CD4-positive, alpha-beta T cell (primary cell): ENCODE results near the gene DYNLT1. TPM values are rescaled to one million over a fixed set of nuclear protein-coding genes. Genes with fewer than 3 reads are reported as not detected.
A peak's percentile ranks its signal among the peaks of the same experiment; 100 is the strongest.

Experiments
- ATAC-seq: fragments of 200-7000 bp; cut with Tn5 transposase; one replicate; pipeline ENCODE4 v1.10.0; 2022; ENCODE audit warnings: mild to moderate bottlenecking; ENCODE audit not compliant: poor library complexity
- CTCF ChIA-PET: fragments of 350-600 bp; sonication (Branson Sonifier 250); formaldehyde crosslinking; loops from one replicate; lab custom pipeline; 2021; ENCODE audit warnings: antibody characterized with exemption, inconsistent platforms; lab: Charles Lee
- POLR2A ChIA-PET: fragments of 350-600 bp; sonication (Branson Sonifier 250); formaldehyde crosslinking; loops from one replicate; lab custom pipeline; 2021; ENCODE audit warnings: antibody characterized with exemption, inconsistent platforms; lab: Charles Lee
- DNase-seq, 14 experiments: peaks; one replicate each; pipeline ENCODE4 v3.0.0-alpha.2; 2013 to 2020; ENCODE audit warnings: mixed read lengths in 2 of 14
- H3K27ac ChIP-seq, 2 donors: one replicate each; pipeline versions ENCODE4 v1.5.1 to v1.7.0; 2013; ENCODE audit warnings: low read length in 2 of 2, low read depth in 1 of 2, mild to moderate bottlenecking in 1 of 2
- H3K27me3 ChIP-seq, 2 experiments: 1 replicate in 1 of 2; 2 replicates in 1 of 2; pipeline versions ENCODE4 v1.6.1 to v1.7.0; 2013; ENCODE audit warnings: low read length in 2 of 2, control low read depth in 1 of 2, mild to moderate bottlenecking in 1 of 2, moderate library complexity in 1 of 2; ENCODE audit not compliant: insufficient read depth in 2 of 2, control insufficient read depth in 1 of 2
- H3K36me3 ChIP-seq: one replicate; pipeline ENCODE4 v1.6.1; 2013; ENCODE audit warnings: low read length, control low read depth; ENCODE audit not compliant: insufficient read depth
- H3K4me1 ChIP-seq: one replicate; pipeline ENCODE4 v1.6.1; 2013; ENCODE audit warnings: low read length, control low read depth; ENCODE audit not compliant: insufficient read depth
- H3K4me3 ChIP-seq: one replicate; pipeline ENCODE4 v1.5.1; 2013; ENCODE audit warnings: mild to moderate bottlenecking, low read length, moderate library complexity
- H3K9me3 ChIP-seq, 2 experiments: 1 replicate in 1 of 2; 2 replicates in 1 of 2; pipeline versions ENCODE4 v1.6.1 to v1.7.0; 2013; ENCODE audit warnings: low read length in 2 of 2, mild to moderate bottlenecking in 2 of 2, control low read depth in 1 of 2, moderate library complexity in 1 of 2; ENCODE audit not compliant: control insufficient read depth in 1 of 2, insufficient read depth in 1 of 2
- H3K27ac Mint-ChIP-seq: one replicate; pipeline ENCODE4 v1.8.0; 2020; ENCODE audit warnings: mixed read lengths
- H3K27me3 Mint-ChIP-seq: one replicate; pipeline ENCODE4 v1.8.0; 2021; ENCODE audit warnings: mixed read lengths
- H3K36me3 Mint-ChIP-seq: one replicate; pipeline ENCODE4 v1.8.0; 2021; ENCODE audit warnings: low read depth, mixed read lengths
- H3K4me1 Mint-ChIP-seq: one replicate; pipeline ENCODE4 v1.8.0; 2021; ENCODE audit warnings: low read depth, mixed read lengths
- H3K4me3 Mint-ChIP-seq: one replicate; pipeline ENCODE4 v1.8.0; 2020; ENCODE audit warnings: mild to moderate bottlenecking, mixed read lengths
- H3K9me3 Mint-ChIP-seq: one replicate; pipeline ENCODE4 v1.8.0; 2020; ENCODE audit warnings: mixed read lengths
- CTCF ChIP-seq: fragments of 200-600 bp; IDR thresholded peaks from one replicate; pipeline ENCODE4 v1.8.0; 2022; ENCODE audit warnings: antibody characterized with exemption, mild to moderate bottlenecking
- intact Hi-C, 2 experiments: fragments of 100-400 bp; cut with DNase I in 1 of 2; cut with micrococcal nuclease in 1 of 2; formaldehyde crosslinking; loops; one replicate each; pipeline versions ENCODE4 v1.15.1 to v1.9.0; 2023 to 2025; cut with DNase I, micrococcal nuclease
- total RNA-seq, 174 experiments: library from RNA in 2 of 174; stranded (reverse) in 2 of 174; gene quantifications; one replicate each; pipeline ENCODE4 v1.2.3 and lab custom pipeline; 2021 to 2026

DYNLT1 gene
- total RNA-seq, 2 experiments from 2014 or later, result 170 to 182 TPM

- Mint-ChIP-seq H3K27me3 (no peaks in the 10 kb centered on the region), H3K9me3 (no peaks in the 10 kb centered on the region), H3K4me1 (peaks cover 60% of the 10 kb centered on the region), H3K36me3 (peaks cover 34% of the 10 kb centered on the region), H3K27ac (peak within 1 kb of the TSS; percentile 91), H3K4me3 (peak within 1 kb of the TSS; percentile 85)
- Histone ChIP-seq H3K9me3 (no peaks in the 10 kb centered on the region), H3K36me3 (peaks cover 6% of the 10 kb centered on the region), H3K27ac (peak within 1 kb of the TSS; percentile 60), H3K4me3 (peak within 1 kb of the TSS; percentile 43), H3K27me3 (no peaks in the 10 kb centered on the region), H3K4me1 (peaks cover 67% of the 10 kb centered on the region)
- CTCF ChIA-PET, result interaction anchor here (1.1 to 4.1 kb wide), 5 partner anchors 9 to 393 kb away, joined by 3 to 22 read pairs (median 5); no protein-coding TSS in a partner anchor
- intact Hi-C loops, result loop anchor here (1.0 to 10.0 kb wide), 5 partner anchors 38 to 1275 kb away; partner anchors contain the start of gene TMEM181 (in 1 of the 2)
- DNase-seq (peak in 13 of 14 experiments; percentile 39 to 95 (median 70)), ATAC-seq (peak; percentile 60)
- no peak for TF ChIP-seq CTCF
- POLR2A ChIA-PET, result interaction anchor here (0.8 to 2.9 kb wide), 8 partner anchors 8 to 323 kb away, joined by 3 to 10 read pairs (median 4); no protein-coding TSS in a partner anchor
Measured at GRCh38 chr6:158649289-158650143, 5.0 kb upstream of the DYNLT1 start, which contains the start of gene SYTL3. TSS of gene SYTL3 (plus strand) at chr6:158650054. CDS start at chr6:158663269, 13,215 bp downstream.

DNA sequence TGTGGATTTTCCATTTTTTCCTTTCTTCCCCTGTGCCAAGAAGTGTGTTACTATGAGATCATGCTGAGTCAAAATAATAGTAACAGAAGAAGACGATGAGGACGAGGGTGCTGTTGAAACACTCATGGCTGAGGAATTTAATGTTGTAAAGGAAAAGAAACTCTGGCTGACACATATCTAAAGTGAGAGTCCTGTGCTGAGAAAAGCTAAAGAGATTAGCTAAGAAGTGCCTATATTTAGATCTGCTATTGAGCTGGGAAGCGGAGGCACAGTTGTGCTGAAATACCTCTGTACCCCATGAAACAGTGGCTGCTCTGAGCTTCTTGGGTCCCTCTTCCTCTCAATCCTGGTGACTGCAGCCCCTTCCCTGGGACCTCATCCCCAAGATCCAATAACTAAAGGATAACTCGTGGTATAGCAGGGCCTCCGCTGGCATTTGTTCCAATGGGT, 4.2 kb upstream of the DYNLT1 start:
- peak overlapping the region in 1 of 2 donors; percentile 60 for H3K27ac ChIP-seq
- no peak for TF ChIP-seq CTCF
- H3K4me3 ChIP-seq, result no peak overlapping the region
- H3K27ac Mint-ChIP-seq, result peak overlapping the region; percentile 91
- no peaks in the 10 kb centered on the region for H3K27me3 ChIP-seq
- no peaks in the 10 kb centered on the region for H3K9me3 Mint-ChIP-seq
- H3K27me3 Mint-ChIP-seq, result no peaks in the 10 kb centered on the region
- peaks cover 35% of the 10 kb centered on the region for H3K36me3 Mint-ChIP-seq
- H3K36me3 ChIP-seq, result peaks cover 3% of the 10 kb centered on the region
- H3K4me1 Mint-ChIP-seq, result peaks cover 55% of the 10 kb centered on the region
- CTCF ChIA-PET, result interaction anchor here (1.4 to 4.1 kb wide), 3 partner anchors 11 to 394 kb away, joined by 3 to 22 read pairs (median 14); no protein-coding TSS in a partner anchor
- intact Hi-C loops, result loop anchor here (1.0 to 10.0 kb wide), 3 partner anchors 39 to 1274 kb away; no protein-coding TSS in a partner anchor
- peaks cover 59% of the 10 kb centered on the region for H3K4me1 ChIP-seq
- peak overlapping the region; percentile 35 for H3K4me3 Mint-ChIP-seq
- DNase-seq (no peak), ATAC-seq (no peak)
- no peaks in the 10 kb centered on the region for H3K9me3 ChIP-seq
- POLR2A ChIA-PET, result interaction anchor here (1.2 to 2.9 kb wide), 3 partner anchors 10 to 14 kb away, joined by 4 to 10 read pairs (median 6); no protein-coding TSS in a partner anchor

DNA sequence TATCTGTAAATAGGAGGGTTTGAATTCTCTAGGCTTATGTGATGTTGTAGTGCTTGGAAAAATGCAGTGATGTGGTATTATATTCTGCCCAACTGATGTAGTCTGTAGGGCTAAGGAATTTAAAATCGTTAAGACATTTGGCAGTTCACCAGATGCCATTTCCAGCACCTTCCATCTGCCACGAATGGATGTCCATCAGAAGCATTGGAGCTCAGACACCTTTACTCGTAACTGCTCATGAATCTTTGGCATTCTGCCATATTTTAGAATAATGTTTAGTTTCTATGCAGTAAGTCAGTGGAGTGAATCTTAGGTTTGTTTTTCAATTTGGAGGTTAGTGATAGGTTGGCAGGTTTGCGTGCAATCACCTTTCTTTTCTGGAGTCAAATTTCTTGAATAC, 3.0 kb upstream of the DYNLT1 start:
- DNase-seq (no peak), ATAC-seq (no peak)
- Histone ChIP-seq H3K27ac (no peak overlapping the region), H3K9me3 (no peaks in the 10 kb centered on the region), H3K36me3 (no peaks in the 10 kb centered on the region), H3K27me3 (no peaks in the 10 kb centered on the region), H3K4me3 (no peak overlapping the region), H3K4me1 (peaks cover 56% of the 10 kb centered on the region)
- Mint-ChIP-seq H3K4me1 (peaks cover 54% of the 10 kb centered on the region), H3K36me3 (peaks cover 36% of the 10 kb centered on the region), H3K9me3 (no peaks in the 10 kb centered on the region), H3K4me3 (peak overlapping the region; percentile 71), H3K27ac (peak overlapping the region; percentile 97), H3K27me3 (no peaks in the 10 kb centered on the region)
- POLR2A ChIA-PET, result no interaction called here
- intact Hi-C loops, result loop anchor here (10.0 kb wide), 2 partner anchors 457 to 1273 kb away; no protein-coding TSS in a partner anchor
- CTCF ChIA-PET, result interaction anchor here (4.1 kb wide), 1 partner anchor 44 kb away, joined by 22 read pairs; no protein-coding TSS in a partner anchor
- TF ChIP-seq CTCF, result no peak
